Measurements from ENCODE around the gene KDM1A.

The KDM1A gene

DNA sequence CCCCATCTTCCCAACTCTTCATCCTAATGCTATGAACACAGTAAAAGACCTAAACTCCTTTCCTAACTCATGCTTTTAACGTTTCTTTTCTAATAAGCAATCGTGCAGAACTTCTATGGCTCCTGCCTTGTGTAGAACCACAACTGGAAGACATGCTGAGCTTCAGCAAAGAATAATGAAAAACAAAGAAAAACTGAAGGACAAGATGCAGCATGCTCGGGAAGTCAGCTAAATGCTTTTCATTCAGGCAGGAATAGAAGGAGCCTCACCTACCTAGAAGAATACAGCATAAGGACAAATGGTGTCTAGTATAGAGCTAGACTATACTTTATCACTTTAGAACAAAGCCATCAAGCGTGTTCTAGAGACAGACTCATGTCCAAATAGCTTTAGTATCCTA is 103.5 kb downstream of the KDM1A start:
- no peak overlapping the region for H3K4me3 ChIP-seq (ENCODE audit: control insufficient read depth, low read depth, low read length)
- TF ChIP-seq, protein P1, sequence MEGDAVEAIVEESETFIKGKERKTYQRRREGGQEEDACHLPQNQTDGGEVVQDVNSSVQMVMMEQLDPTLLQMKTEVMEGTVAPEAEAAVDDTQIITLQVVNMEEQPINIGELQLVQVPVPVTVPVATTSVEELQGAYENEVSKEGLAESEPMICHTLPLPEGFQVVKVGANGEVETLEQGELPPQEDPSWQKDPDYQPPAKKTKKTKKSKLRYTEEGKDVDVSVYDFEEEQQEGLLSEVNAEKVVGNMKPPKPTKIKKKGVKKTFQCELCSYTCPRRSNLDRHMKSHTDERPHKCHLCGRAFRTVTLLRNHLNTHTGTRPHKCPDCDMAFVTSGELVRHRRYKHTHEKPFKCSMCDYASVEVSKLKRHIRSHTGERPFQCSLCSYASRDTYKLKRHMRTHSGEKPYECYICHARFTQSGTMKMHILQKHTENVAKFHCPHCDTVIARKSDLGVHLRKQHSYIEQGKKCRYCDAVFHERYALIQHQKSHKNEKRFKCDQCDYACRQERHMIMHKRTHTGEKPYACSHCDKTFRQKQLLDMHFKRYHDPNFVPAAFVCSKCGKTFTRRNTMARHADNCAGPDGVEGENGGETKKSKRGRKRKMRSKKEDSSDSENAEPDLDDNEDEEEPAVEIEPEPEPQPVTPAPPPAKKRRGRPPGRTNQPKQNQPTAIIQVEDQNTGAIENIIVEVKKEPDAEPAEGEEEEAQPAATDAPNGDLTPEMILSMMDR (IDR thresholded peaks at IDR 0.05; ENCODE audit: control insufficient read depth, insufficient read depth, low read depth, low read length, missing control alignments) = no peak
- DNase-seq (ENCODE audit: low read depth) = no peak

DNA sequence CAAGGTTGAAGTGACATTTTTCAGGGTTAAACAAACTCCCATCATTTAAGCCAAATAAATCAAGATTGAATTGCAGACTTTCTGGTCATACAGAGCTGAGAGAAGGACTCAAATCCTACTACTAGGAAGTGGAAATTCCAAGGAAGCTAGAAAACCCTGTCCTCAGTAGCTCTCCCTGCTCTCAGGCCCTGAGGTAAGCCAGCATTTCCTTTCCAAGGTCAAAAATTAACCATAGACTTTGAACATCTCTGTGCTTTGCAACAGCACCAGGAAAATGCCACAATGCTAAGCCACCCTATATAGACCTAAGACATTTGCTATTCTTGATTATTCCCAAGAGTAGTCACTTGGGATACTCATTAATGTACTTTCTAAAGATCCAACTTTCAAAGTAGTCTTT is 104.3 kb downstream of the KDM1A start:
- TF ChIP-seq, protein P1 (IDR thresholded peaks at IDR 0.05; ENCODE audit: control insufficient read depth, insufficient read depth, low read depth, low read length, missing control alignments) = no peak
- no peak overlapping the region for H3K4me3 ChIP-seq (ENCODE audit: control insufficient read depth, low read depth, low read length)
- DNase-seq (ENCODE audit: low read depth) = no peak

DNA sequence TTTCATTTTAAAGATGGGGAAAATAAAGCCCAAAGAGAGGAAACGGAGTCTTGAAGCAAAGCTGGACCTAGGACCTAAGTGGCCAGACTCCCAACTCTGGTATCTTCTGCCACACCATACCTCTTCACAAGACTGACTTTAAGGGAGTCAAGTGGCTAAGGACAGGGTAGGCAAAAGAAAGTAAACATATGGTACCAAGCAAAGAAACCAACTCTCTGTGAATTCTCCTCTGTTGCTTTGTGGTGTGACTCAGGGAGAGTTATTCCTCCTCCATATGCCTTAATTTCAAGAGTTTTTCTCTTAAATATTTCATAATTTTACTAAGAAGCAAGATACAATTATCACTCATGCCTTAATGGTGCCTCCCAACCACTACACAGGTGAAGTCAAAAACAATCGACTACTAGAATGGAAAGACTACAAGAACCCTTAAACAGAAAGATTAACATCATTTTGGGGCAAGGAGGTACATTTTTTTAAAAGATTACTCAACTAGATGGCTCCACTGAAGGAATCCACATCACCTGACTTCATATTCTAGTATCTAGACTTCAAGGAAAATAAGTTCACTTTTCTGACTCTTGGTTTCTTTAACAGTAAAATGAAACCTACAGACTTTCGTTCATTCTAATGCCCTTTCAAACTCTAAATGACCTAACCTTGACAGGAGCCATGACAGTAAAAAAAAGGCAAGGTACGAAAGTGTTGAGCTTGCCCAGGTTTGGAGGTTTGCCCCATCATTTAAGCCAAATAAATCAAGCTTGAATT is 105.2 kb downstream of the KDM1A start:
- H3K4me3 ChIP-seq (ENCODE audit: control insufficient read depth, low read depth, low read length) = no peak overlapping the region
- TF ChIP-seq, protein P1 (IDR thresholded peaks at IDR 0.05; ENCODE audit: control insufficient read depth, insufficient read depth, low read depth, low read length, missing control alignments) = no peak
- no peak for DNase-seq (ENCODE audit: low read depth)

DNA sequence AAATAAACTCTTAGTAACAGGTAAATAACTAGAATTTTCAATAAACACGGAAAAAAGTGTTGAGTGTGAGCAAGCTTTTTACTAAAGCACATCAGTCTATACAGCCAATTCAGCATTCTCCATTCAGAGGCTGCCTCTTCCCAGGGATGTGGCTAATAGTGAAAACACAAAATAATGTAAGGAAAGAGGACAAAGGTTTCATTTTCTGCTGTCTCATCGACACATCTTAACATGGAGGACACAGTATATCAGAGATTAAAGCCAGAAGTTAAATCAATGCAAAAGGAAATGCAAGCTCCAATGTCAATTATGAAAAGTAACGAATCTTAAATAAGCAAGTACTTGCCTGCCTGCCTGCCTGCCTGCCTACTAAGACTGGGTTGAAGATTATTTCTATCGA is 106.2 kb downstream of the KDM1A start:
- no peak overlapping the region for H3K4me3 ChIP-seq (ENCODE audit: control insufficient read depth, low read depth, low read length)
- TF ChIP-seq, protein P1 (IDR thresholded peaks at IDR 0.05; ENCODE audit: control insufficient read depth, insufficient read depth, low read depth, low read length, missing control alignments) = no peak
- no peak for DNase-seq (ENCODE audit: low read depth)

DNA sequence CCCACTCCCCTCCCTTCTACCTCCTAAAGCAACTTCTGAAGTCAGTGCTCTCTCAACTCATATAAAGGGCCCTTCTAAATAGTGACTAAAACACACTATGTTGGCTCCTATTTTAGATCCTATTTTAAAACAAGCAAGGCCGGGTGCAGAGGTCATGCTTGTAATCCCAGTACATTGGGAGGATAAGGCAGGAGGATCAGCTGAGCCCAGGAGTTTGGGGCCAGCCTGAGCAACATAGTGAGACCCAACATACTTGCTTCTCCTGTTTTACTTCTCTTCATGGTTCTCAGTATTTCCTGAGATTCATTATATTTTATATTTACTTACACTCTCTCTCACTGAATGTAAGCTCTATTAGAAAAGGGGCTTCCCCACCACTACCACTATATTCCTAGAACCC is 106.9 kb downstream of the KDM1A start:
- TF ChIP-seq, protein P1 (IDR thresholded peaks at IDR 0.05; ENCODE audit: control insufficient read depth, insufficient read depth, low read depth, low read length, missing control alignments) = no peak
- no peak for DNase-seq (ENCODE audit: low read depth)
- no peak overlapping the region for H3K4me3 ChIP-seq (ENCODE audit: control insufficient read depth, low read depth, low read length)

DNA sequence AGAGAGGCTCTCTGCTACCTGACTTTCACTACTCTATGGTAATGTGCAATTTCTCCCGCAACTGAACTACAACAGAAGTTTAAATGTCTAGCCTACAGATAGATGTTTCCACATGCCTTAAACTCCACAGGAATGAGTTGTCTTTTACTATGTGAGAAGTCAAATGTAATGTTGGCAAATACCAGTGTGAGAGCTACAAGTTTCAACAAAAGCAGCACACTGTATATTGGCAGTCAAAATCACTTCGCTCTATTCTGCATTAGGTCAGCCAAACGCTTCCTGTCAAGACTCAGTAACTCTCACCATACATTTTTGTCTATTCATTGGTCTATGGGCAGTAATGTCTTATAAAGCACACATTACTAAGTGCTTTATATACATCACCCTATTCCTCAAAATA is 107.5 kb downstream of the KDM1A start:
- H3K4me3 ChIP-seq (ENCODE audit: control insufficient read depth, low read depth, low read length) = no peak overlapping the region
- no peak for DNase-seq (ENCODE audit: low read depth)
- TF ChIP-seq, protein P1 (IDR thresholded peaks at IDR 0.05; ENCODE audit: control insufficient read depth, insufficient read depth, low read depth, low read length, missing control alignments) = no peak

All from AG09309 (cell line).